ENCODE results near the gene ME3. TPM values are rescaled to one million over a fixed set of nuclear protein-coding genes. Genes with fewer than 3 reads are reported as not detected.

ME3 gene
- total RNA-seq, 1 experiment from 2014 or later = 0.30 TPM

DNA sequence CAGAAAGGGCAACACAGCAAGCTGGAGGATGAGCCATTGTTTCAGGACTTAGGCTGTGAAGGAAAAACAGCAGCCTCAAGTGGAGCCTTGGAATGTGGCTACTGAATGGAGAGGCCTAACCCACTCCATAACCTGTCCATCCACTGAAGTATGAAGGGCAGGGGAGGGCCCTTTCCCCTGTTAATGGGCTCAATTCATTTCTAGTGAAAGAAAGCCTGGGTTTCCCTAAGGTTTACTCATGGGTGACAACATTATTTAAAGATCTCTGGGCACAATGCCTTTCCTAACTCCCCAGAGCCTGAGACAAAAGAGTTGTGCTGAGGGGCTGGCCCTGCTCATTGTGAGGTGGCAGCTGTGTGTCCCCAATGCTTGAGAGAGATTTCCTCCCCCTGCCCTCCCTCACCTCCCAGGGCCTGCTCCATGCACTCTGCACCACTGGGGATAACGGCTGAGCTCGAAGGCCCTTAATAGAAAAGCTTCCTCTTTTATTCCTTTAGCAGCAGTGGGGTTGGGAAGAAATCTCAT is 83.8 kb downstream of the ME3 start:
- ChIA-PET POLR2A (no interaction called here), RAD21 (ENCODE audit: low non-redundant PET in 1 of 2, low total read pairs in 2 of 2, uncharacterized antibody in 2 of 2, unreplicated experiment in 2 of 2) (no interaction called here), CTCF (interaction anchor here (1.1 kb wide), 1 partner anchor 17 kb away, joined by 3 read pairs; no protein-coding TSS in a partner anchor)
- DNase-seq (ENCODE audit: low read depth, low spot score) = no peak
- no peak overlapping the region for H2AFZ ChIP-seq (ENCODE audit: low read depth, low read length, poor library complexity, severe bottlenecking)
- TF ChIP-seq ELF1 (IDR thresholded peaks at IDR 0.05; ENCODE audit: borderline replicate concordance, low read depth) = no peak
- TF ChIP-seq, protein P1, sequence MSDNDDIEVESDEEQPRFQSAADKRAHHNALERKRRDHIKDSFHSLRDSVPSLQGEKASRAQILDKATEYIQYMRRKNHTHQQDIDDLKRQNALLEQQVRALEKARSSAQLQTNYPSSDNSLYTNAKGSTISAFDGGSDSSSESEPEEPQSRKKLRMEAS (IDR thresholded peaks at IDR 0.05) = no peak
- no peak for TF ChIP-seq JUND (IDR thresholded peaks at IDR 0.05)
- TF ChIP-seq POLR2A (IDR thresholded peaks at IDR 0.05; ENCODE audit: borderline replicate concordance, extremely low read depth, insufficient read depth, insufficient read length) = no peak
- TF ChIP-seq, protein P2, sequence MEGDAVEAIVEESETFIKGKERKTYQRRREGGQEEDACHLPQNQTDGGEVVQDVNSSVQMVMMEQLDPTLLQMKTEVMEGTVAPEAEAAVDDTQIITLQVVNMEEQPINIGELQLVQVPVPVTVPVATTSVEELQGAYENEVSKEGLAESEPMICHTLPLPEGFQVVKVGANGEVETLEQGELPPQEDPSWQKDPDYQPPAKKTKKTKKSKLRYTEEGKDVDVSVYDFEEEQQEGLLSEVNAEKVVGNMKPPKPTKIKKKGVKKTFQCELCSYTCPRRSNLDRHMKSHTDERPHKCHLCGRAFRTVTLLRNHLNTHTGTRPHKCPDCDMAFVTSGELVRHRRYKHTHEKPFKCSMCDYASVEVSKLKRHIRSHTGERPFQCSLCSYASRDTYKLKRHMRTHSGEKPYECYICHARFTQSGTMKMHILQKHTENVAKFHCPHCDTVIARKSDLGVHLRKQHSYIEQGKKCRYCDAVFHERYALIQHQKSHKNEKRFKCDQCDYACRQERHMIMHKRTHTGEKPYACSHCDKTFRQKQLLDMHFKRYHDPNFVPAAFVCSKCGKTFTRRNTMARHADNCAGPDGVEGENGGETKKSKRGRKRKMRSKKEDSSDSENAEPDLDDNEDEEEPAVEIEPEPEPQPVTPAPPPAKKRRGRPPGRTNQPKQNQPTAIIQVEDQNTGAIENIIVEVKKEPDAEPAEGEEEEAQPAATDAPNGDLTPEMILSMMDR (IDR thresholded peaks at IDR 0.05 in 2 of 3, conservative IDR thresholded peaks at IDR 0.05 in 1 of 3; ENCODE audit: borderline replicate concordance in 1 of 3, insufficient read depth in 1 of 3, low read depth in 2 of 3, low read length in 2 of 3) = no peak
- no peak for TF ChIP-seq SRF (IDR thresholded peaks at IDR 0.05; ENCODE audit: low read depth)
- H3K4me3 ChIP-seq (replicated peaks in 1 of 2; ENCODE audit: low read depth in 1 of 2, low read length in 2 of 2) = no peak overlapping the region
- no peaks in the 10 kb centered on the region for H3K79me2 ChIP-seq (ENCODE audit: insufficient read depth, low read length)
- no peaks in the 10 kb centered on the region for H3K9me3 ChIP-seq (ENCODE audit: control insufficient read depth in 1 of 2, insufficient read depth in 1 of 2, low read depth in 1 of 2, low read length in 2 of 2)
- no peaks in the 10 kb centered on the region for H3K36me3 ChIP-seq (ENCODE audit: control insufficient read depth in 1 of 2, insufficient read depth in 2 of 2, low read length in 2 of 2)
- no peaks in the 10 kb centered on the region for H3K27me3 ChIP-seq (ENCODE audit: insufficient read depth, low read length)
- H3K4me2 ChIP-seq (ENCODE audit: low read length) = no peak overlapping the region
- H3K9ac ChIP-seq (ENCODE audit: low read length) = no peak overlapping the region
- peaks cover 9 to 25% of the 10 kb centered on the region in 2 experiments for H3K4me1 ChIP-seq (ENCODE audit: control insufficient read depth in 1 of 2, insufficient read depth in 2 of 2, low read length in 2 of 2)
- intact Hi-C loops (cut with micrococcal nuclease) = no loop called here
- H3K9me2 ChIP-seq (ENCODE audit: insufficient read depth) = no peaks in the 10 kb centered on the region
- BruUV-seq (replicated peaks) = no TSS peak
- no peak for ATAC-seq
- H3K27ac ChIP-seq (ENCODE audit: low read depth, low read length) = no peak overlapping the region
- no peaks in the 10 kb centered on the region for H4K20me1 ChIP-seq (ENCODE audit: insufficient read depth)

Data from HCT116 (cell line).